ENCODE results near the gene LIX1L. TPM values are rescaled to one million over a fixed set of nuclear protein-coding genes. Genes with fewer than 3 reads are reported as not detected.

Gene LIX1L
- total and polyA plus RNA-seq, 2 of the 4 experiments (the other 2 are of a cell fraction): 14.7 to 28.8 TPM

- POLR2A ChIA-PET (ENCODE audit: unreplicated experiment): interaction anchor here (1.8 kb wide), 1 partner anchor 15 kb away, joined by 6 read pairs; no protein-coding TSS in a partner anchor
These were observed 36.7 kb upstream of the LIX1L start for GRCh38 chr1:145994391-145995120.

More at GRCh38 chr1:145994391-145995120, 36.7 kb upstream of the LIX1L start:
- no peaks in the 10 kb centered on the region for H3K9me3 ChIP-seq (ENCODE audit: control insufficient read depth, insufficient read depth, low read length)
- H4K91ac ChIP-seq (ENCODE audit: insufficient read depth, low read depth, low read length): no peak overlapping the region
- no peak overlapping the region for H2AFZ ChIP-seq (replicated peaks; ENCODE audit: low read length, poor library complexity)
- 0 out of 2 replicates have a peak, but pooled peaks have one; percentile 20 for TF ChIP-seq MAFK (IDR thresholded peaks at IDR 0.05; ENCODE audit: low read depth, low read length)
- TF ChIP-seq, protein P1, sequence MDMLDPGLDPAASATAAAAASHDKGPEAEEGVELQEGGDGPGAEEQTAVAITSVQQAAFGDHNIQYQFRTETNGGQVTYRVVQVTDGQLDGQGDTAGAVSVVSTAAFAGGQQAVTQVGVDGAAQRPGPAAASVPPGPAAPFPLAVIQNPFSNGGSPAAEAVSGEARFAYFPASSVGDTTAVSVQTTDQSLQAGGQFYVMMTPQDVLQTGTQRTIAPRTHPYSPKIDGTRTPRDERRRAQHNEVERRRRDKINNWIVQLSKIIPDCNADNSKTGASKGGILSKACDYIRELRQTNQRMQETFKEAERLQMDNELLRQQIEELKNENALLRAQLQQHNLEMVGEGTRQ (IDR thresholded peaks at IDR 0.05; ENCODE audit: low read depth, low read length): no peak
- H3K4ac ChIP-seq (ENCODE audit: low read depth, low read length): no peak overlapping the region
- H3K9ac ChIP-seq (ENCODE audit: low read depth, low read length): peak overlapping the region; percentile 97; the same call in 1 of the 2 replicates
- no peak for ATAC-seq (ENCODE audit: low read depth)
- H3K56ac ChIP-seq (ENCODE audit: extremely low read depth, insufficient read depth, low read length): no peak overlapping the region
- H3K27ac ChIP-seq (ENCODE audit: insufficient read depth, low read length): no peak overlapping the region
- H2BK15ac ChIP-seq (ENCODE audit: low read depth, low read length): no peak overlapping the region
- no peak overlapping the region for H2BK20ac ChIP-seq (ENCODE audit: low read depth, low read length)
- peaks cover 9% of the 10 kb centered on the region for H3K9me1 ChIP-seq (ENCODE audit: insufficient read depth, low read length)
- in situ Hi-C loops (cut with MboI; ENCODE audit: low sequenced_read_pairs) (loop anchor here (5.0 kb wide), 1 partner anchor 77 kb away; the partner anchor contains the start of gene PEX11B), intact Hi-C loops (cut with micrococcal nuclease) (loop anchor here (1.0 to 5.0 kb wide), 2 partner anchors 15 to 77 kb away; partner anchors contain the start of gene PEX11B), dilution Hi-C loops (cut with HindIII; ENCODE audit: low sequenced_read_pairs, unreplicated experiment) (no loop called here)
- H3K27me3 ChIP-seq (ENCODE audit: control insufficient read depth, insufficient read depth, low read length): no peaks in the 10 kb centered on the region
- CTCF ChIA-PET: interaction anchor here (1.0 kb wide), 1 partner anchor 15 kb away, joined by 3 read pairs; no protein-coding TSS in a partner anchor
- H3K4me2 ChIP-seq (ENCODE audit: low read depth, low read length): peak overlapping the region; percentile 92
- peaks cover 13% of the 10 kb centered on the region for H3K36me3 ChIP-seq (ENCODE audit: control insufficient read depth, insufficient read depth, low read length)
- H3K4me1 ChIP-seq (ENCODE audit: control insufficient read depth, insufficient read depth, low read length): peaks cover 10% of the 10 kb centered on the region
- WGBS, 2 experiments (ENCODE audit: extremely low coverage in 2 of 2, insufficient read length in 1 of 2): 98% methylated on average over 5 of the region's 10 CpGs; no CpG with 5 or more reads in 1 of the 2 experiments
- no peak for DNase-seq
- no peak overlapping the region for H2AK9ac ChIP-seq (replicated peaks; ENCODE audit: low read depth, low read length, poor library complexity)
- peak overlapping the region; percentile 3 for H2BK5ac ChIP-seq (ENCODE audit: low read depth, low read length, poor library complexity, severe bottlenecking)
- H3K14ac ChIP-seq (replicated peaks; ENCODE audit: low read depth, low read length): peak overlapping the region; percentile 47; the same call in 1 of the 2 replicates
- peaks cover 12% of the 10 kb centered on the region; the same call in 1 of the 2 replicates for H4K20me1 ChIP-seq (ENCODE audit: insufficient read depth, low read length)
- H4K8ac ChIP-seq (ENCODE audit: low read depth in 2 of 2, low read length in 2 of 2): no peak overlapping the region
- TSS peak; percentile 66 for BruUV-seq (replicated peaks)
- peak overlapping the region; percentile 87; the same call in 1 of the 2 replicates for H3K4me3 ChIP-seq (ENCODE audit: insufficient read depth, low read depth, low read length)
- H2AK5ac ChIP-seq (ENCODE audit: low read depth, low read length): no peak overlapping the region
- no peak overlapping the region for H3K18ac ChIP-seq (ENCODE audit: low read depth, low read length)
- no peak overlapping the region for H2BK120ac ChIP-seq (ENCODE audit: low read depth, low read length)
- no peak overlapping the region for H4K5ac ChIP-seq (ENCODE audit: low read depth, low read length)
- peaks cover 22 to 35% of the 10 kb centered on the region in 2 experiments for H3K79me1 ChIP-seq (ENCODE audit: low read depth in 1 of 2, low read length in 2 of 2)
- peak overlapping the region; percentile 78 for H3K23ac ChIP-seq (ENCODE audit: low read depth, low read length)

All from IMR-90 (cell line).